Cardiac fibroblast (primary cell): ENCODE data around the gene TMC2.
"Not testable (repeated sequence)": the region's sequence is repeated elsewhere in the genome, so short reads cannot be mapped to it uniquely, and the experiment has no call there.

Source experiments
- DNase-seq, 2 donors: peaks; one replicate each; pipeline versions ENCODE4 v3.0.0 to v3.0.0-alpha.2; 2010; ENCODE audit warnings: low read depth in 2 of 2
- H3K4me3 ChIP-seq, 2 donors: replicated peaks in 1 of 2; 1 replicate in 1 of 2; 2 replicates in 1 of 2; pipeline ENCODE4 v1.5.1; 2011; ENCODE audit warnings: low read depth in 2 of 2, low read length in 2 of 2, mild to moderate bottlenecking in 2 of 2, moderate library complexity in 1 of 2
- TF ChIP-seq, protein P1 (sequence below): IDR thresholded peaks from one replicate; pipeline ENCODE4 v1.5.1; 2011; ENCODE audit warnings: low read depth, mild to moderate bottlenecking, low read length, inconsistent platforms

The TMC2 gene

DNA sequence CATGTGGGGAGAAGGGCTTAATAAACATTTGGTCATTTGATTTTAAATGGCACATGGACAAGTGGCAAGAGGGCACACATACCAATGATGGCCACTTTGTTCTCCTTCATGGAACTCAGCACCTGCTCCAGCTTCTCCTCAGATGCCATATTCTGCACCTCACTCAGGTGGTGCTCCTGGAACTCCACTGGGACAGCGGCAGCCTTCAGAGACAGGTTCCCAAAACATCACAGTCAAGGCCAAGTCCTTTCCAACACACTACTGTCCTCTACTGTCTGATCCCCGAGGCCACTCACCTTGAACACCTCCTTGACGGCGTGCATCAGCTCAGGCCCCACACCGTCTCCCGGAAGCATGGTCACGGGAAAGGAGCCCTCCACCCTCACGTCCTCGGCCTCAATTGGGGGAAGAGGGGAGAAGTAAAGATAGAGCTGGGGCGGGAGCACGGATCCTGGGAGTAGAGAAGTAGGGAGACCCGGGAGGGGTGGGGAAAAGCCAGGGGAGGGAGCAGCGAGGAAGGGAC is 127.1 kb downstream of the TMC2 start:
- peak overlapping the region; percentile 99 to 100 for H3K4me3 ChIP-seq
- no peak for DNase-seq
- TF ChIP-seq, protein P1, sequence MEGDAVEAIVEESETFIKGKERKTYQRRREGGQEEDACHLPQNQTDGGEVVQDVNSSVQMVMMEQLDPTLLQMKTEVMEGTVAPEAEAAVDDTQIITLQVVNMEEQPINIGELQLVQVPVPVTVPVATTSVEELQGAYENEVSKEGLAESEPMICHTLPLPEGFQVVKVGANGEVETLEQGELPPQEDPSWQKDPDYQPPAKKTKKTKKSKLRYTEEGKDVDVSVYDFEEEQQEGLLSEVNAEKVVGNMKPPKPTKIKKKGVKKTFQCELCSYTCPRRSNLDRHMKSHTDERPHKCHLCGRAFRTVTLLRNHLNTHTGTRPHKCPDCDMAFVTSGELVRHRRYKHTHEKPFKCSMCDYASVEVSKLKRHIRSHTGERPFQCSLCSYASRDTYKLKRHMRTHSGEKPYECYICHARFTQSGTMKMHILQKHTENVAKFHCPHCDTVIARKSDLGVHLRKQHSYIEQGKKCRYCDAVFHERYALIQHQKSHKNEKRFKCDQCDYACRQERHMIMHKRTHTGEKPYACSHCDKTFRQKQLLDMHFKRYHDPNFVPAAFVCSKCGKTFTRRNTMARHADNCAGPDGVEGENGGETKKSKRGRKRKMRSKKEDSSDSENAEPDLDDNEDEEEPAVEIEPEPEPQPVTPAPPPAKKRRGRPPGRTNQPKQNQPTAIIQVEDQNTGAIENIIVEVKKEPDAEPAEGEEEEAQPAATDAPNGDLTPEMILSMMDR = no peak

GRCh38 chr20:2663887-2664719 is 127.7 kb downstream of the TMC2 start, which contains the start of gene IDH3B:
Gene IDH3B (minus strand): TSS chr20:2664216. CDS start chr20:2664188, 28 bp downstream.
- peak within 1 kb of the TSS; percentile 99 to 100 for H3K4me3 ChIP-seq
- TF ChIP-seq, protein P1 = no peak
- peak; percentile 93 to 94 for DNase-seq

DNA sequence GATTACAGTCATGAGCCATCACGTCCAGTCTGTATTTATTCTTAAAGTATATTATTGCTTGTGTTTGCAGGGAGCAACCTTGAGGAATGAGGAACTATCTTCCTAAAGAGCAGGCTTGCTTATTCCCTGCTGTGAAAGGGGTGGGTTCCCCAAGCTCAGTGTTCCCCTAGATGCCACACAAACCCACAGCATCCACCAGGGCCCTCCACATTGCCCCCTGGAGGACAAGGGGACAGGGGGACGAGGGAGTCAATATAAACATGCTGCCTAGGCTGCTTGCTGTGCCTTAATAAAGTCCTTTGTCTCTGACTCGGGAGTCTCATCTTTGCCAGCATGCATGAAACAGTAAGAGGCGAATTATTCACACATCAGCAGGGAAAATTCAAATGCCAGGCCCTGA is 135.6 kb downstream of the TMC2 start:
- DNase-seq = no peak
- H3K4me3 ChIP-seq = no peak overlapping the region
- TF ChIP-seq, protein P1 = peak; percentile 13

- no peak overlapping the region for H3K4me3 ChIP-seq
- DNase-seq = no peak
- TF ChIP-seq, protein P1 = no peak
Measured at GRCh38 chr20:2672446-2672845, 136.1 kb downstream of the TMC2 start.

DNA sequence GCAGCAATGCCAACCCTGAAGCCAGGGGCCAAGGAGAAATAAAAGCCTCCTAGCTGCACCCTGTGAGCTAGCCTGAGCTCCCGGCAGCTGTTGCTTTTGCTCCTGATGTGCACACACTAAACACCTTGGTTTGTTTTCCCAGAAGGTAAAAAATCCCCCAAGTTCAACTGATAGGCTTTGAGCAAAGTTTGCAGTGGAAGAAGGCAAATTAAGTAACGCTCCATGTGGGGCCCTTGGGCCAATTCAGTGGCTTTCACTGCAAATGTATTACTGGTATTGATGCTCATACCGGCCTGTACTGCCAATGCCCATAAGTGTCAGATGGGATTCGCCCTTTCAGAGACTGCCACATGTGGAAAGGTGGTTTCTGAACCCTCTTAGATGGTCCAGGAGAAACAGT is 137.1 kb downstream of the TMC2 start:
- no peak overlapping the region for H3K4me3 ChIP-seq
- TF ChIP-seq, protein P1 = no peak
- DNase-seq = no peak

DNA sequence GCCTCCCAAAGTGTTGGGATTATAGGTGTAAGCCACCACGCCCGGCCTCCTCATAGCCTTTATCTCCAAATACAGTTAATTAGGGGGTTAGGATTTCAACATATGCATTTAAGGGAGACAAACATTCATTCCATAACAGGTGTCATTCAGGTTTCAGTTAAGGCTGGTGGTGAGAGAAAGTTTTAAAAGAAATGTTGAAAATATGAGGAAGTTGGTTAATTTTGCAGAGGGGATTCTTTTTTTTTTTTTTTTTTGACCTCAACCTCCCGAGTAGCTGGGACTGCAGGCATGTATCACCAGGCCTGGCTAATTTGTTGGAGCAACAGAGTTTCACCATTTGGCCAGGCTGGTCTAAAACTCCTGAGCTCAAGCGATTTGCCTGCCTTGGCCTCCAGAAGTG is 143.7 kb downstream of the TMC2 start:
- H3K4me3 ChIP-seq = no peak overlapping the region
- TF ChIP-seq, protein P1 = no peak
- DNase-seq = no peak

DNA sequence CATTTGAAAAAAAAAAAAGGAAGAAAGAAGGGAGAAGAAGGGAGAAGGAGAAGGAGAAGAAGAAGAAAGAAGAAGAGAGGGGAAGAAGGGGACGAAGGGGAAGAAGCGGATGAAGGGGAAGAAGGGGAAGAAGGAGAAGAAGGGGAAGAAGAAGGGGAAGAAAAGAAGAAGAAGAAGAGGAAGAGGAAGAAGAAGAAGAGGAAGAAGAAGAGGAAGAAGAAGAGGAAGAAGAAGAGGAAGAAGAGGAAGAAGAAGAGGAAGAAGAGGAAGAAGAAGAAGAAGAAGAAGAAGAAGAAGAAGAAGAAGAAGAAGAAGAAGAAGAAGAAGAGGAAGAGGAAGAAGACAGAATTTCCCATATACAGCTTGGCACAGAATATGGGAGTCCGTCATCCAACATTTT is 145.7 kb downstream of the TMC2 start:
- H3K4me3 ChIP-seq, DNase-seq: not testable (repeated sequence)

DNA sequence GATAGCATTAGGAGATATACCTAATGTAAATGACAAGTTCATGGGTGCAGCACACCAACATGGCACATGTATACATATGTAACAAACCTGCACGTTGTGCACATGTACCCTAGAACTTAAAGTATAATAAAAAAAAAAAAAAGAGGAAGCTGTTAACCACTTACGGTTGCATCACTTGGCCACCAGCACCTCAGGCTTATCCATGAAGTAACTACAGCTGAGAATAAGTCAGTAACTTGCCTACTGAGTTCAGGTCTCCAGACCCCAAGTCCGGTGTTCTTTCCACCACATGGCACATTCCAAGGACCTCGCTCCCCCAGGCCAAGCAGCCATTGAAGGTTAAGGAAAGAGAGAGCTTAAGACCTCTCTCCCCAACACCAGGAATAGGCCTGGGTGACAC is 148.4 kb downstream of the TMC2 start:
- not testable (repeated sequence) for DNase-seq

More for the DNA sequence above, 148.4 kb downstream of the TMC2 start:
- H3K4me3 ChIP-seq = not testable (repeated sequence)
